Left renal cortex interstitium (tissue), 4 donors: Measurements from ENCODE around the gene MAN2B2. TPM values are rescaled to one million over a fixed set of nuclear protein-coding genes. Genes with fewer than 3 reads are reported as not detected.

Source experiments
- DNase-seq, 4 donors: peaks; one replicate each; pipeline ENCODE4 v3.0.0-alpha.2; 2013; ENCODE audit warnings: low read depth in 4 of 4, low spot score in 2 of 4, missing footprints in 1 of 4
- polyA plus RNA-seq, 4 donors: library from polyadenylated mRNA; unstranded; fragments of 120-200 nt; gene quantifications; one replicate each; pipeline ENCODE4 v1.2.1, GENCODE V29; 2013; ENCODE audit not compliant: insufficient read length in 4 of 4

MAN2B2 gene
- polyA plus RNA-seq, 4 donors, result 17.3 to 20.5 (median 19.3) TPM

- DNase-seq, result no peak
Measured at GRCh38 chr4:6566391-6567190, 8.4 kb upstream of the MAN2B2 start.

- no peak for DNase-seq
Measured at GRCh38 chr4:6567218-6567617, 7.8 kb upstream of the MAN2B2 start.

GRCh38 chr4:6568148-6568547, 6.8 kb upstream of the MAN2B2 start:
- no peak for DNase-seq

GRCh38 chr4:6568689-6569332, 6.2 kb upstream of the MAN2B2 start:
- no peak for DNase-seq

GRCh38 chr4:6571608-6572007, 3.4 kb upstream of the MAN2B2 start:
- no peak for DNase-seq

GRCh38 chr4:6573551-6573950, 1.4 kb upstream of the MAN2B2 start:
- DNase-seq, result no peak

GRCh38 chr4:6573986-6574746, 823 bp upstream of the MAN2B2 start:
- DNase-seq, result no peak

GRCh38 chr4:6575503-6576240, 683 bp downstream of the MAN2B2 start:
- no peak for DNase-seq

- DNase-seq, result no peak
Measured at GRCh38 chr4:6576512-6576911, 1.5 kb downstream of the MAN2B2 start.

- DNase-seq, result no peak
Measured at GRCh38 chr4:6576932-6577331, 1.9 kb downstream of the MAN2B2 start.

GRCh38 chr4:6577409-6577808, 2.4 kb downstream of the MAN2B2 start:
- no peak for DNase-seq

GRCh38 chr4:6578221-6578620, 3.2 kb downstream of the MAN2B2 start:
- DNase-seq, result no peak

- no peak for DNase-seq
Measured at GRCh38 chr4:6580353-6580752, 5.4 kb downstream of the MAN2B2 start.

- DNase-seq, result no peak
Measured at GRCh38 chr4:6581566-6582121, 6.7 kb downstream of the MAN2B2 start.

GRCh38 chr4:6582889-6583490, 8.0 kb downstream of the MAN2B2 start:
- DNase-seq, result no peak

- DNase-seq, result no peak
Measured at GRCh38 chr4:6584865-6585264, 9.9 kb downstream of the MAN2B2 start.

- no peak for DNase-seq
Measured at GRCh38 chr4:6586715-6587325, 11.8 kb downstream of the MAN2B2 start.

- DNase-seq, result no peak
Measured at GRCh38 chr4:6589444-6589843, 14.5 kb downstream of the MAN2B2 start.

- DNase-seq, result no peak
Measured at GRCh38 chr4:6591313-6591712, 16.3 kb downstream of the MAN2B2 start.

- no peak for DNase-seq
Measured at GRCh38 chr4:6591781-6592180, 16.8 kb downstream of the MAN2B2 start.
